ENCODE data around the gene THSD4.

Gene THSD4

DNA sequence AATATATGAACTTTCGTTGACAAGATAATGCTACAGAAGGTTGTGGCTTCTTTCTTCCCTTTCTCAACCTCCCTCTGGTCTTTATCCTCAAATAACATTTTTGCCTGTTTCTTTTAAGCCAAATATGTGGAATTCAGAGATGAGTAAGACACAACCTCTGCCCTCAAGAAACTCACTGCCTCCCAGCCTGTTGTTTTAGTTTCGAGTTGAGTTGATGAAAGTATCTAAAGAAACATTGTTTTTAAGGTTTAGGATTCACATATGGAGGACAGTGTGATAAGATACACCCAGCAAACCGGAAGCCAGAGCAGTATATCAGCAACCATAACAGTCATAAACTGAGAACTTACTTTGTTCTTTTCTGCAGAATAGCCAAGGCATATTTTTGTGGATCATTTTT, 218.6 kb downstream of the THSD4 start:
- DNase-seq, result no peak

DNA sequence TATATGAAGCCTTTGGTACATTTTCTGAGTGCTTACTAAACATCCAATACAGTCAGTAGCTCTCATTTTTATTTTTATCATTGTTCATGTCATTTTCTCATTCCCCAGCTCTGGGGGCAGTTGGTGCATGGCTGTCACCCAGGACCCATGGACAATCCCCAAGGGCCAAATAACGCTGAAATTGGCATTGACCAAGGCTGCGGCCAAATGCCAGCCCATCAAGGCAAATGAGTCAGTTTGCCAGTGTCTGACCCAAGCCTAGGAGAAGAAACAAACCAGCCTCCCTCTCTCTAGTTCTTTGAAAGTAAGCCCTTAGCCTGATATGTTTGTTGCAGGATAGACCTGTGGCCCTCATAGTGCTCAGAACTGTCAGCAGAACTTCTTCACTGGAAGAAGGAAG, 219.2 kb downstream of the THSD4 start:
- no peak for DNase-seq

DNA sequence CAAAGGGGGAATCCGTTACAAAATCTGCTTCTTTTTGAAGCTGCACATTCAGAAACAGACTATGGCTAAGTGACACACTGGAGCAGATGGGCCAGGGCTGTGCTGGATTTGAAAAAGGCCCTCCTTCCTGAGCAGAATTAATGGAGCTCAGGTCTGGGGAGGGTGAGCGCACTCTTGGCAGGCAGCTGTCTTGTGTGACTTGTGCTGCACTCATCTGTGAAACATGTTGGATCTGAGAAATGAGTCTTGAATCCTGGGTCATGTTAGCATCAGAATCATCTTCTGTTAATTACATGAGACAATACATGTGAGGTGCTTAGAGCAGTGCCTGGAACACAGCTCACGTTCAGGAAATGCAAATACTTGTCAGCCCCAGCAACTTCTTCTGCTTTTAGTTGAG, 219.6 kb downstream of the THSD4 start:
- DNase-seq, result no peak

DNA sequence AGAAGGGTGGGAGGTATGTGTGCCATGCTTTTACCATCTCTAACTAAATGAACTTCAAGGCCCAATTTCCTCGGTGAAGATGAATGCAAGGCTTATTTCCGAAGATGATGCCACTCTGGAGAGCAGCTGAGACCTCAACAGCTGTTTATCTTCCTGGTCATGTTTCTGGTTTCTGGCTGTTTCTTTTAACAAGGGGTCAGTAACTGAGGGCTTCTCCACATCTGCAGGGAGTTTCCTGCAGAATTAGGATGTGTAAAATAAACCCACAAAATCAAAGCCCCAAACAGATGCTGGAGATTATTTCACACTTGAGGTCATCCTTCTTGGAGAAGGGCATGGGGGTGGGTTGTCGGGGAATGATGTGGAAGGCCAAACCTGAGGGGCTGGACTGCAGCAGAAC, 220.3 kb downstream of the THSD4 start:
- no peak for DNase-seq

DNA sequence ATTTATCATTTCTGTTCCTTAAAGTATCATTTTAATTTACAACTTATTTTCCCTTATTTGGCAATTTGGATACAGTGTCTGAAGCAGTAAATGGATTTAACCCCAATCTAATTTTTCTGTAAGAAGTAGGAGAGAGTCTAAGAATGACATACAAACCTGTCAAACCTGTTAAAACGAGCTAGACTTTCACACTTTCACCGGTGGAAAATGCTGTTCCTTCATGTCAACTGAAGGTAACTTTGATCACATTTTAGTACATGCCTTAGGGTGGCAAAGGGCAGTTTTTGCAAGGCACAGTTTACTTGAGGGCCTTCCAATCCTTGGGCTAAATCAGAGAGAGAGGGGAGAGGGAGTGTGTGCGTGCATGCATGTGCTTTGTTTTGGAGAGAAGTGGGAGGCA, 221.4 kb downstream of the THSD4 start:
- no peak for DNase-seq

DNA sequence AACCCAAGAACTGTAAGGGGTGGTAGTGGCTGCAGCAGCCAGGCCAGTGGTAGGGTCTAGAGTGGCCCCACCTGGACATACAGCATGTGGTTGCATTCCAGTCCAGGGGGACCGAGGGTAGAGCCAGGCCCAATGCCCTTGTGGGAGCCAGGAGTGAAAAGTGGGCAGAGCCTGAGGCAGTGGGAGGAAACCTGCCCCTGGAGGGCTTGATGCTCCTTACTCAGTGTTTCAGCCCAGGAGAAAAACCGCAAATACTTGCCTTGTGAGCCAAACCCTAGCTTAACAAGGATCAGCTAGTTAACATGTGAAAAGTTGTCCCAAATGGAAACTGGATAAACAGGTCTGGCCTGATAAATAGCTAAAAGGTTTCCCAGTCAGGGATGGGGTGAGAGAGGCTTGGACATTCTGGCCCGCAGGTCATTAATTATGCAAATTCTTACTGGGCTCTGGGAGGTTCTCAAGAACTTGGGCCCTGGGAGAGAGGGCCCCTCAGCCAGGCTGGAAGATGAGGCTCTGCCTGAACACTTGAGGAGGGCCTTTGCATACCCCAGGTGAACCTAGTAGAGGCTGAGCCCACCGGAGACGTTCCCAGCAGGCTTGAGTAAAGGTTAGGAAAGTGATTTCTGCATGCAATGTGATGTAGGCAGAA, 222.1 kb downstream of the THSD4 start:
- no peak for DNase-seq

DNA sequence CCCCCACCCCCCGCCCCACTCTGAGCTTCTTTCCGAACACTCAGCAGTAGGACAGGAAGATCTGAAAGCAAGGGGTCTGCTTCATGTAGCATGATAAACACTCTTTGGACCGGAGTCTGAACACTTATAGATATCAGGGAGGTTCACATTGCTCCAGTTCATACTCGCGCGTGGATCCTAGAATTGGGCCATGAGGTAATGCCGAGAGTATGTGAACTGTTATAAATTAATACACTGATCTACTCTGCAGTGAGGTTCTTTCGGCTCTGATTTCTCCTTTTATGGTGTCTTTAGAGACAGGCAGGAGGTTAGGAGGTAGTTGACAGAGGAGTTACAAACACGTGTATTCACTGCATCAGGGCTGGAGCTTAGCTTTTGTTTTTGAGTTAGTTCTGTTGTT, 223.0 kb downstream of the THSD4 start:
- DNase-seq, result no peak

DNA sequence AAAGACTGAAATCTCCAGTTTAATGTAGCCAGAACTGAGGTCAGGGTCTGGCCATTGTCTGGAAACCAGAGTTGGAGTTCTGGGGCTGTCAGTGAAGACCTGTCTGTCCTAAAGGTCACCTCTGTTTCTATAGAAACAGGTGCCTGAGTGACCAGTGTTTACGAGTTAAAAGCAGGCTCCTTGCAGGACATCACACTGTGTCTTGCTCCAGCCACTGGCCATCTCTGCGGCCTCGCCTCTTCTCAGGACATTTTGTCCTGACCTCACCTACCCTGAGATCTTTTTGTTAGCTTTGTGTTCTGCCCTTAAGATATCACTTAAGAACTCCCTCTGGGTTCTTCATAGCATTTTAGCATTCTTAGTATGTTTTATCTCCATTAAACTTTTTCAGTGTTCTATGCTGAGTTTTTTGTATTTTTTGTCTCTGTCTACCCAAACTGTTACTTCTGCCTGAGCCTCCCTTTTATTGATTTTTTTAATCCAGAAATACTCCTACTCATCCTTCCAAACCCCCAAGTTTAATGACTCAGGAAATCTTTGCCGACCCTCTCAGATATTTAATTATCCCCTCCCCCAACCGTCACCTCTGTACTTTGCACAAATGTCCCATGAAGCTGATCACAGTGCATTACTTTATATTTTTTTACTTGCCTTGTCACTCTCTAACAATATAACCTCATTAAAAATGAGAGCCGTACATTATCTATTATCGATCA, 223.7 kb downstream of the THSD4 start:
- no peak for DNase-seq

DNA sequence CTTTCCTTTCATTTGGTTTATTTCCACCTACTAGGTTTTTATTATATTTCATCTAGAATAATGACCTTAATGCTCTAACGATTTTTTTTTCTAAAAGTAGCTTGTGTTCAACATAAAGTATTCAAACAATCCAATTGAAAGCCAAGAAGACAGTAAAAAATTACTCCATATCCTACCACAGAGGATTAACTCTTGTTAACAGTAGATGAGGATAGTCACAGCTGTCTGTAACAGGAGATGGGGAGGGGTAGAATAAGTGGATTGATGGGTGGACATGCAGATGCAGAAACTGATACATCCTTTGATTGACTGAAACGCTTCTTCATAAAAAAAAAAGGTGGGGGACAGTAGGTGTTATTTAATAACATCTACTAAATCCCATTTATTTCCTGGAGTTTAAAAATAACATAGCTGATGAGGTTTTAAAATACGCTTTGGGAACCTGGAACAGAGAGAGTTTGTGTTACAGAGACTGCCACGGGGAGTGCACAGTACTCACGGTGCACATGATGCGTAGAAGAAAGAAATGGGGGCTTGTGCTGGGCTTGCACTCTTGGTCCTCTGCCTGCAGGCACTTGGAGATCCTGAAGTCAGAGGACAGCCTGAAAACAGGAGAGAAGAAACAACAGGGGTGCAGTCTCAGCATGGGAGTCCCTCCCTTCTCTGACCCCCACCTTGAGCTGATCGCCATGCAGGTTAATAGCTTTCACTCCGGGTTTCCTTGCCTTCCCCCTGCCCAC, 226.7 kb downstream of the THSD4 start:
- DNase-seq, result no peak

DNA sequence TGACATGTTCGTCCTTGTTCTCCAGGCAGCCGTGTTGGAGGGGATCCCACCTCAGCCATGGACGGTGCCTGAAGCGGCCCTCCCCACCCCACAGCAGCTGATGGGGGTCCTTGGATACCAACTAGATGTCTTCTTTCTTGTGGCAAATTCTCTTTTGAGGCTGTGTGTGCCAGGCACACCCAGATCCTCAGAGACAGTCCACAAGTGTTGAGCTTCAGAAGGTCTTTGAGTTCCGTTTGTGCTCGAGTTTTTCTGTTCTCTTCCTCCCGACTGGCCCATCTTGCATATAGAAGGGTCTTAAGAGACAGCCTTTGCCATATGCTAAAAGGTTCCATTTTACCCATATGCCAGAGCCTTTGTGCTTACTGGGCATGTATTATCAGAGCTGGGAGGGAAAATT, 227.4 kb downstream of the THSD4 start:
- no peak for DNase-seq

DNA sequence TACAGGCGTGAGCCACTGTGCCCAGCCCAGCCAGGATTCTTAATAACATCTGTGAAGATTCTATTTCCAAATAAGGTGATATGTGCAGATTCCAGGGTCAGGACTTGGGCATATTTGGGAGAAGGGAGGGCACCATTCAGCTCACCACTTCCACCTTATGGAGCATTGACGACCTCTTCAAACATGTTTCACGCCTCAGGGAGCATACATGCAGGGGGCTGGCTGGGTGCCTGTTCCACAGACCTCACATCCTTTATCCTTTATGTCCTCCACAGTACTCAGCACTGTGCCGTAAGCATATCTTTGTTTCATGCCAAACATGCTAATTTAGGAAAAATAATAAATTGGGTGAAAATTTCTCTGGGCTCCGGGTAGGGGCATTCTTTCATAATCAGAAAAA, 229.0 kb downstream of the THSD4 start:
- no peak for DNase-seq

DNA sequence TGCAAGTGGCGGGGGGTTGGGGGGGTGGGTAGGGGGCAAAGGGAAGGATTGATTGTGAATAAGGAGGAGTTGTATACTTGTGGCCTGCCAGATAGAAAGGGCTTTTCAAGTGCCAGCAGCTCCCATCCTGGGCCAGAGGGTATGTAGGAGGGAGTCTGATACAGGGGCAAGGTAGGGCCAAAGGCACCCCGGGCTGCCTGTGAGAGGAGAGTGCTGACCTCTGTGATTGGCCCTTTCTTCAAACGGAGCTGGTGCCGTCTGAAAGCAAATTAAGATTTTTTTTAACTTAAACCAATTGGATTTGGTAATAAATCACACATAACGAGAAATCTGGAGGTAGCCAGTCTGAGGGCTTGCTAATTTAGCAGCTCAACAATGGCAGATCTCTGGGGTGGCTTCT, 229.9 kb downstream of the THSD4 start:
- DNase-seq, result no peak

DNA sequence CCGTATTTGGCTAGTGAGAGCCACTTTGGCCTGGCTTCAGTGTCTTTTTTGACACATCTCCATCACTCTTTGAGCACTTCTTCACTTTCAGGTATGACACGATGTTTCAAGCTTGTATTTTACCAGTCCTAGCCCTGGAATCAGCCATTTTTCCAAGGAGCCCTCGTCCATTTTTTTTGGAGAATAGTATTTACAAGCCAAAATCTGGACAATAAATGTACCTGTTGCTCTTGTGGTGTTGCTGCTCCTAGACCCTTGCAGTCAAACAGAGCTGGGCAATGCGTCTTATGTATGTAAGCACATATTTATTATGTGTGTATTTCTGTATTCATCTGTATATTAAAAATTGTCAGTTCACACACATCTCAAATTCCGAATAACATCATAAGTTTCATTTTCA, 231.2 kb downstream of the THSD4 start:
- DNase-seq, result no peak

DNA sequence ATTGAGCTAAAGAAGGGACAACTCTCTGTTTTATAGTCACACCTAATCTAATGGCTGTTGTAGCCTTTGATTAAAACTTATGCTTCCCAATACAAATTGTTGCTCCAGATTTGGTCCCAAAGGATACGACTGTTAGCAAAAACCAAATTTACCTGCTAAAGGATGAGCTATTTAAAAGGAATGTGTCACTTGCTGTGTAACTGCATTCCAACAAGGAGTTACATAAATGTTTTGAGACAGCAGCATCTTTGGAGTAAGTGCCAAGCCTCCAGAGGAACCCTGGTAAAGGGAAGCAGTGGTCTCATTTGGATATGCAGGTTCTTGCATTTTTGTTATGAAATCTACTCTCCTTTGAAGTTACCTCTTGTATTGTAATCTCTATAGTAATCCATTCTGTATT, 233.3 kb downstream of the THSD4 start:
- DNase-seq, result no peak

DNA sequence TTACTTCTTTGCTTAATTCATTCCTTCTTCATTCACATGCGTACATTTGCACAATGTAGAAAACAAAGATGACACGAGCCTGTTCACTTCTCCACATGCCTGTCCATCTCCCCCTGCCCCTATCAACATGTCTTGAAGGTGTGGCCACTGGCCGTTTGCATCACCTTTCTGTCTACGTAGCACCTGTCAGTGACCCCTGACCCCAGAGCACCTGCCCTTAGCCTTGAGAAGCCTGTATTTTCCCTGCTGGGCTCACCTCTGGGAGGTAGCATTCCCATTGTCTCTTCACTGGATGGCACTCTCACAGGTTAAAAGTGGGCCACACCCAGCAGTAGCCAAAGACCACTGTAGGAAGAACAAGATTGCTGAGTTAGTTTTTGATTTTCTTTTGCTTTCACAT, 234.1 kb downstream of the THSD4 start:
- no peak for DNase-seq

DNA sequence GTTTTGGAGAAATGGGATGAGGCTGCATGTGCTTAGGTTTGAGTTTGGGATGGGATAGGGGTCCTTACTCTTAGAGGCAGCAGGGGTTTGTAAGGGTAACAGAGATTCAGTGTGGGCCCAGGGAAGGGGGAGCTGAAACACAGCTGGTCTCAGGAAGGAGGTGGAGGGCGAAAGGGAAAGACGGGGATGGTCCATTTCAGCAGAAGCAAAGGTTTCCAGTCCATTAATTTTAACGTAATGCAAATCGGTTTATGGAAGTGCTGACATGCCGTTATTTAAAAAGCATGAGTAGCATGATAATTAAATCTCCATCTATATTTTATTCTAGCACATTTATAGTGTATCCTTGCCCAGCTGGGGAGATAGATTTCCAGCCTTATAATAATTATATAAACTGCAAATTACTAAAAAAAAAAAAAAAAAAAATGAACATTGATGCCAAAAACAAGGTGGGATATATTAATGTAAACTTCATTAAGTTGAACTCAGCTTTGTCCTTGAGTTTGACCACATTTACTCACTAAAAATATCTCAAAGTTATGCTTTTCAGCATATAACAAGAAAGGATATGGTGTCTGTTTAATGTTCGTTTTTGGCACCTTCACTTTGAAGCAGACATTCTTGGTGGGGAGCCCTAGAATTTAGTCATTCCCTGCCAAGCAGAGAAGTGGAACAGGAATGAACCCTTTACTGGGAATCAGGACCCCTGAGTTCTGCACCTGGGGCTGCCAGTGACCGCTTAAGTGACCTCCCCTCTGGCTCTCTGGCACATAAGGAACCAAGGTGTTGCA, 234.7 kb downstream of the THSD4 start:
- no peak for DNase-seq

DNA sequence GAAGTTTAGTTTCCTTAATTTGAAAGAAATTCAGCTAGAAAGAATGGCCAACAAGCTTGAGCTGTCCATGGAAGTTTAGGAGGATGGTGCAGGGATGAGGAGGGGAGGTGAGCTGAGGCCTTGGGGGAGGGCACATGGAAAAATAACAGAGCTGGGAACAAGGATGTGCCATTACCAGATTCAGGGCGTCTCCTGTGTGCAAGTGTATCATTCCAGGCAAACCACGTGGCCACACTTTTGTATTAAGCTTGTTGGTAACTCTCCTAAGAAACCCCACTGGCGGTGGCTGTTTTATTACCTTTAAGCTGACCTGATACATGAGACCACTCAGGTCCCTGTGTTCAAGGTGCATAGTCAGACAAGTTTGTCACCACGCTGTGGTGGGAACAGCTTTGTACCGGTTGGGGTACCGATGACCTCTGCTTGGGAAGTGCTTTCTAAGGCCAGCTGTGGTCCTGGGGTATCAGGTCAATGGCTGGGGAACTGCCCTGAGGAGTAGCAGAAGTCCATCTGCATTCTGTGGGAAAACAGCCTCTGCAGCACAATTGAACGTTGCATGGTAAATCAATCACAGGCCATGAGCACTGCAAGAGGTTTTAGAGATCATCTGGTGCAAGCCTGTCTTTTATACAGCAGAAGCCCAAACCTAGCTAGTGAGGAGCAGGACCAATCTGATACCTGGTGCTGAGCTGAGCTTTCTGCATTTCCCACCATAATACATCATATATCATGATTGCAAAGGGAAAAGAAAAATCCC, 235.5 kb downstream of the THSD4 start:
- DNase-seq, result no peak

DNA sequence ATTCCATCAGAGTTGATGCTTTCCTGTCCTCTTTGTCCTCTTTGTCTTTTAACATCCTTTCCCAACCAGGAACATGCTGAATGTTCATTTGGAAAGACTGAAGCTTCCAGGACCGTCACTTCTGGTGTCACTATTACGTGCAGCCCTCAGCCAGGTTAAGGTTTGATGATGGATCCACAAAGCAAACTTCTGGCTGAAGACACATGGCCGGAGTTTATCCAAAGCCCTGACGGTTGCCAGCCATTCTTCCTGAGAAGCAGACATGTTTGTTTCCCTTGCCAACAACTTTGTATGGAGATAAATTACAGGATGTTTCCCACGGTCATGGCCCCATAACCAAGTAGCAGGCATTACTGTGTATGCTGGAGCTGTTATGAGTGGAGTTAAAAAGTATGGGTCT, 236.9 kb downstream of the THSD4 start:
- no peak for DNase-seq

DNA sequence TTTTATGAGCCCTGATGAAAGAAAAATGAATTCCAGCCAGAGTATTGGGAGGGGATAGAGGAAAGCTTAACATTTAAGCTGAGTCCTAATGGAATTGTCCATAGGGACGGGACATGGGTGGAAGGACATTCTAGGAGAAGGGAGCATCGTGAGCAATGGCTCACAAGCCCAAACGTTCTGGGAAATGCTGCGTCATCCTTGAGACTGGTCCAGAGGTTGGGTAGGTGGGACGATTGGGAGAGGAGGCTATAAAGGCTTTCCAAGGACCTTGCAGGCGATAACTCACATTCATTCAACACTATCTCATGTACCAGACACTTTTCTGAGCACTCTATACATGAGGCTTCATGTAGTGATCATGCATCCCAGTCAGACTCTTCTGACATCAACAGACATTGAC, 237.5 kb downstream of the THSD4 start:
- DNase-seq, result no peak

DNA sequence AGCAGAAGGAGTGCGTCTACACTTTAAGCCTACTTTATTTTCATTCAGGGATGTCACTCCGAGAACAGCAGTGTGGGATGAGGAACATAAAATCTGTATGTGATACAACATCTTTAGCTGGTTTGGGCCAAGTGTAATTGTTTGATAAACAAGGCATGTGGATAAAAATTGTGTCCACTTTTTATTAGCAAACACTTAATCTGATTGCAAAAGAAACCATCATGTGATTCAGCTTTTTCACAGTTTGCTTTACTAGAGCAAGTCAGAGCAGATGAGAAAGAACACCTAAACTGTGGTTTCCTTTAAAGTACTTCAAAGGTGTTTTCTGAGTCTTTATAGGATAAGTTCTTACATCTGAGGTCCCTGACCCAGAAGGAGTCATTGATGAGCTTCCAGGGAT, 237.9 kb downstream of the THSD4 start:
- DNase-seq, result no peak

DNA sequence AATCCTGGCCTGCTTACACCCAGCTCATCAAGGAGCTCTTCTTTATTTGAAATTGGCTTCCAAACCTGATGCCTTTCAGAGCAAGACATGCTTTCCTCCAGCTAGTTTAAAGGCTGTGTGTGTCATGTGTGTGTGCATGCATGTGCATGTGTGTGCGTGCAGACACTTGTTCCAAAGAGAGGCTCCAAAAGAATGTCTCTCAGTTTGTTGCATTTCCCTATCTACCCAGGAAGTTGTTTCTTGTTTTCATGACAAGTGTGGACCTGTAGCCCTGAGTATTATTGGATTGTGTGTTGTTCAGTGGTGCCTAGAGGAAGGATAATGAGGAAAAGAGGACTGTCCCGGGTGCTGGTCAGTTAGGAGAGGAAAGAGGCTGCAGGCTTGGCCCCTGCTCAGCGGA, 240.0 kb downstream of the THSD4 start:
- no peak for DNase-seq

DNA sequence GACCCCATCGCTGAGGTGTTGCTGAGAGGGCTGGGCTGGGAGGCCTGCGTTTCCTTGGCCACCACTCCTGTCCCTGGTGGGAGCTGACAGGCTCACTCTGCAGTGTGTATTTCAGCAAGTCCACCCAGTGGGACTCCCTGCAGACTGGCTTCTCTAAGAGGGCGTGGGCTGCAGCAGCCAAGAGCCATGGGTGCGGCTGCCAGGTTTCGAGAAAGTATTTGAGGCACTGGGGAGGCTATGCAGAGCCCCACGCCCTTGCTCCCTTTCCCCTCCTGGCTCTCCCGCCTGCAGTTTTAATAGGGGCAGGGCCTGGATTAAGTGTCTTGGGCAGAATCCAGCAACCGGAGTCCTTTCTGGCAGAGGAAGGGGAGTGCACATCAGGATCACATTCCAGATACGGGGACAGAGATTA, 242.1 kb downstream of the THSD4 start:
- DNase-seq, result no peak

DNA sequence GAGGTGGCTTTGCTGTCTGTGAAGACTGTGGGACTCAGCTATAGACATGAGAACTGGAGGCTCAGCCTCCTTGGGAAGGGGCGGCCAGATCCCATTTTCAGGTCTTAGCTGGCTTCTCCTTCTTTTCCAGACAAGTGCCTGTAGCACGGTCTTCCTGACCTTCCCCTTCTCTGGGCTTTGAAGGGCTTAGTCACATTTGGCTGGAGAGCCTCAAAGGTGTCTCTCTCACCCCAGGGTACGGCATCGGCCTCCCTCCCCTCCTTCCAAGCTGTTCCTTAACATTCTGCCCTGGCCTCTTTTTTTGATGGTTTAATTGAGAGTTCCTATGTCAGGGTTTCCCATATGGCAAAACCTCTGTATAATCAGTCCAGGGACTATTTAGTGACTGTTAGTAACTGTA, 242.7 kb downstream of the THSD4 start:
- no peak for DNase-seq
